HL-60 (cell line): ENCODE results near the gene SLC22A3.

Source experiments
- DNase-seq, 2 experiments: peaks; one replicate each; pipeline ENCODE4 v3.0.0-alpha.2; 2010 to 2020; ENCODE audit warnings: low read depth in 1 of 2, low spot score in 1 of 2
- H3K27ac ChIP-seq: fragments of 250-450 bp; sonication (Bioruptor Pico); replicated peaks from 2 replicates; pipeline ENCODE4 v1.5.1; 2020; ENCODE audit warnings: mild to moderate bottlenecking, moderate library complexity
- H3K27me3 ChIP-seq: fragments of 250-450 bp; sonication (Bioruptor Pico); 2 replicates; pipeline ENCODE4 v1.5.1; 2021; ENCODE audit warnings: mild to moderate bottlenecking, moderate library complexity; ENCODE audit not compliant: insufficient read depth, poor library complexity, severe bottlenecking
- H3K4me3 ChIP-seq: replicated peaks from 2 replicates; pipeline ENCODE4 v1.5.1; 2011; ENCODE audit warnings: mild to moderate bottlenecking, control low read depth, low read length; ENCODE audit not compliant: insufficient read depth
- CTCF ChIP-seq: IDR thresholded peaks from one replicate; pipeline ENCODE4 v1.5.1; 2011; ENCODE audit warnings: low read length, control low read depth, inconsistent platforms; ENCODE audit not compliant: insufficient read depth
- GABPA ChIP-seq: IDR thresholded peaks from 2 replicates; pipeline ENCODE4 v1.6.1; 2012; ENCODE audit warnings: low read depth
- POLR2AphosphoS5 ChIP-seq: IDR thresholded peaks from 2 replicates; pipeline ENCODE4 v1.6.1; 2012; ENCODE audit warnings: low read depth
- REST ChIP-seq: IDR thresholded peaks from 2 replicates; pipeline ENCODE4 v1.6.1; 2012; ENCODE audit warnings: low read depth; ENCODE audit not compliant: insufficient replicate concordance
- SPI1 ChIP-seq: IDR thresholded peaks from 2 replicates; pipeline ENCODE4 v1.6.1; 2012; ENCODE audit warnings: low read depth, mild to moderate bottlenecking, borderline replicate concordance

SLC22A3 gene

GRCh38 chr6:160428818-160429619 is 80.8 kb downstream of the SLC22A3 start:
- no peaks in the 10 kb centered on the region for H3K27me3 ChIP-seq
- no peak overlapping the region for H3K27ac ChIP-seq
- TF ChIP-seq SPI1 (no peak), POLR2AphosphoS5 (no peak), CTCF (no peak), REST (no peak), GABPA (no peak)
- H3K4me3 ChIP-seq, result no peak overlapping the region
- DNase-seq, result no peak

GRCh38 chr6:160429620-160429895 is 81.4 kb downstream of the SLC22A3 start:
- Histone ChIP-seq H3K27ac (no peak overlapping the region), H3K4me3 (no peak overlapping the region), H3K27me3 (no peaks in the 10 kb centered on the region)
- DNase-seq, result no peak
- TF ChIP-seq GABPA (no peak), CTCF (no peak), POLR2AphosphoS5 (no peak), REST (no peak), SPI1 (no peak)

GRCh38 chr6:160430203-160430602 is 82.0 kb downstream of the SLC22A3 start:
- Histone ChIP-seq H3K27me3 (no peaks in the 10 kb centered on the region), H3K27ac (no peak overlapping the region), H3K4me3 (no peak overlapping the region)
- DNase-seq, result no peak
- TF ChIP-seq SPI1, result no peak
- no peak for TF ChIP-seq GABPA
- no peak for TF ChIP-seq REST
- no peak for TF ChIP-seq POLR2AphosphoS5
- TF ChIP-seq CTCF, result no peak
